Omental fat pad (tissue), 4 donors: ENCODE data around the gene MORN3. TPM values are rescaled to one million over a fixed set of nuclear protein-coding genes. Genes with fewer than 3 reads are reported as not detected.

ENCODE experiments used
- ATAC-seq: fragments of 150-250 bp; one replicate; pipeline ENCODE4 v1.9.1; 2016; ENCODE audit warnings: mild to moderate bottlenecking, moderate library complexity; ENCODE audit not compliant: low FRiP score
- DNase-seq: peaks from one replicate; pipeline ENCODE4 v3.0.0-alpha.2; 2019; ENCODE audit warnings: low spot score
- CTCF ChIP-seq, 3 donors: fragments of 450-650 bp; IDR thresholded peaks; one replicate each; pipeline ENCODE4 v1.5.1; 2016 to 2017; ENCODE audit warnings: antibody characterized with exemption in 3 of 3, mild to moderate bottlenecking in 3 of 3, moderate library complexity in 2 of 3
- small RNA-seq: library from RNA; depleted of rRNA; stranded (forward); fragments of <200 nt; gene quantifications from one replicate; pipeline ENCODE3, GENCODE V24; 2016
- total RNA-seq, 4 donors: library from RNA; depleted of rRNA; stranded (reverse); fragments of >200 nt; gene quantifications; one replicate each; pipeline ENCODE4 v1.1.0, GENCODE V29; 2016

The MORN3 gene
- total RNA-seq, 4 donors from 2014 or later = 0.19 TPM; not detected in 3

DNA sequence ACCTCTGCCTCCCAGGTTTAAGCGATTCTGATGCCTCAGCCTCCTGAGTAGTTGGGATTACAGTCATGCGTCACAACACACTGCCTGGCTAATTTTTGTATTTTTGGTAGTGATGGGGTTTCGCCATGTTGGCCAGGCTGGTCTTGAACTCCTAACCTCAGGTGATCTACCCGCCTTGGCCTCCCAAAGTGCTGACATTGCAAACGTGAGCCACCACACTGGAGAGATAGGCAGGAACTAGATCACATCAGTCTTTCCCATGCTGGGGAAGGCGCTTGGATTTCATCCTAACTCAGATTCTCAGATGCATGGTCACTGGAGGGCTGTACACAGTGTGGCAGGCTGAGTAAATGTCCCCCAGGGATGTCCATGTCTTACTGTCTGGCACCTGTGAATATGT, 61.2 kb downstream of the MORN3 start:
- TF ChIP-seq CTCF (IDR thresholded peaks at IDR 0.05) = no peak
- no peak for ATAC-seq
- DNase-seq = no peak

DNA sequence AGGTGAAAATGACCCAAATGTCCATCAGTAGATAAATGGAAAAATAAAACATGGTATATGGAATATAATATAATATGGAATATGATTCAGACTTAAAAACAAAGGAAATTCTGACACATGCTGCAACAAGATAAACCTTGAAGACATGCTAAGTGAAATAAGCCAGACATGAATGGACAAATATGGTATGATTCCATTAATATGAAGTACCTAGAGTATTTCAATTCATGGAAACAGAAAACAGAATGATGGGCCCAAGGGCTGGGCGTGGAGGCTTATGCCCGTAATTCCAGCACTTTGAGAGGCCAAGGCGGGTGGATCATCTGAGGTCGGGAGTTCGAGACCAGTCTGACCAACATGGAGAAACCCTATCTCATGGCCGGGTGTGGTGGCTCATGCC, 65.9 kb downstream of the MORN3 start:
- DNase-seq (no peak), ATAC-seq (no peak)
- TF ChIP-seq CTCF (IDR thresholded peaks at IDR 0.05) = no peak

GRCh38 chr12:121602766-121603165, 66.7 kb downstream of the MORN3 start:
- no peak for DNase-seq
- no peak for TF ChIP-seq CTCF (IDR thresholded peaks at IDR 0.05)
- ATAC-seq = no peak

DNA sequence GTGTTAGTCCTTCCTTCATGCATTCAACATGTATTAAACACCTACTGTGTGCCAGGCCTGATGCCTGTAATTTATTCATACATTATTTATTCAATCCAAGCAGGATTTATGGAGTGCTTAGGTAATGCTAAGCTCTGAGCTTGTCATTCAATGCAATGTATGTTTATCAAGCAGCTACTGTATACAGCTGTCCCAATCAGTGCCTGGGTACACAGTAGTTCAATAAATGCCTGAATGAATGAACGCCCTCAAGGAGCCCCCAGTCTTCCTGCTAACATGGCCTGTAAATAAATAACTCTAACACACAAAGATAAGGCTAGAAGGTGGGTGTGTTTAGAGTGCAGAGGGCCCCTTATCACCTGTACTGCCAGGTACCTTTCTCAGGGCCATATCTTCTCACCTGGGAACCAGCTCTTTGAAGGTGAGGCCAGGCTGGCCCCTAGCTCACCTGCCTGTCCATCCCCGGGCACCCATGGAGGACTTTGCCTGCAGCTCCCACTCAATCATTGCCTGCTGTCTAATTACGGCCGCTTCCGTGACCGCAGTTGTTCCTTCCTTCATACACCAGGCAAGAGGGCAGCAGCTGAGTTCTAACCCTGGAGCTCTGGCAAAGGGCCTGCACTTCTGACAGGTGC, 68.6 kb downstream of the MORN3 start:
- no peak for ATAC-seq
- no peak for DNase-seq
- no peak for TF ChIP-seq CTCF (IDR thresholded peaks at IDR 0.05)

Small RNA genes within 50 kb of the gene (small RNA-seq; reads per million reads assigned to genes)
- gene RNU6-1004P = not detected

Other genes with a start within 250 kb of the MORN3 start
- gene KDM2B, start 88.6 kb downstream of the MORN3 start, total RNA-seq = 10 to 100 TPM; 14.8 to 27.0 (median 16.7) TPM
- gene ORAI1, start 43.1 kb downstream of the MORN3 start, total RNA-seq = 10 to 100 TPM in 2 of 4 donors, 1 to 10 TPM in 2; 6.8 to 15.4 (median 10.7) TPM
- 10 to 100 TPM in 1 of 4 donors, 1 to 10 TPM in 3; 4.9 to 10.7 (median 5.7) TPM for gene TMEM120B, start 43.1 kb upstream of the MORN3 start, total RNA-seq
- 10 to 100 TPM in 2 of 4 donors, 1 to 10 TPM in 2; 4.8 to 11.4 (median 9.5) TPM for gene RHOF, start 124.0 kb upstream of the MORN3 start, total RNA-seq
- gene SETD1B, start 134.4 kb upstream of the MORN3 start, total RNA-seq = 10 to 100 TPM in 1 of 4 donors, 1 to 10 TPM in 3; 3.7 to 10.4 (median 6.6) TPM
- 1 to 10 TPM in 3 of 4 donors, under 1 TPM in 1; 0.82 to 8.5 (median 1.6) TPM for gene HPD, start 189.2 kb upstream of the MORN3 start, total RNA-seq
- 10 to 100 TPM; 40.5 to 73.1 (median 57.2) TPM for gene PSMD9, start 219.1 kb upstream of the MORN3 start, total RNA-seq
- 10 to 100 TPM in 1 of 4 donors, 1 to 10 TPM in 3; 4.6 to 15.3 (median 7.1) TPM for gene CFAP251, start 248.9 kb upstream of the MORN3 start, total RNA-seq